CD4-positive, alpha-beta T cell treated with Interleukin-6 at 100 ng/mL for 8 hours (primary cell): ENCODE data around the gene PLAAT1.

Experiments
- DNase-seq: peaks from one replicate; pipeline ENCODE4 v3.0.0-alpha.2; 2020; ENCODE audit warnings: mixed read lengths, low spot score

The PLAAT1 gene

GRCh38 chr3:193253986-193254660 is 13.1 kb downstream of the PLAAT1 start:
- DNase-seq, result no peak

GRCh38 chr3:193261970-193262369 is 20.9 kb downstream of the PLAAT1 start:
- no peak for DNase-seq

- no peak for DNase-seq
Measured at GRCh38 chr3:193262707-193263106, 21.7 kb downstream of the PLAAT1 start.

GRCh38 chr3:193269343-193270028 is 28.5 kb downstream of the PLAAT1 start:
- no peak for DNase-seq

GRCh38 chr3:193270451-193270850 is 29.4 kb downstream of the PLAAT1 start:
- DNase-seq, result no peak

GRCh38 chr3:193271101-193271840 is 30.2 kb downstream of the PLAAT1 start:
- no peak for DNase-seq

GRCh38 chr3:193292386-193292785 is 51.4 kb downstream of the PLAAT1 start:
- no peak for DNase-seq

GRCh38 chr3:193295985-193296384 is 55.0 kb downstream of the PLAAT1 start:
- DNase-seq, result no peak

- no peak for DNase-seq
Measured at GRCh38 chr3:193297421-193297820, 56.4 kb downstream of the PLAAT1 start.

- DNase-seq, result no peak
Measured at GRCh38 chr3:193301433-193301832, 60.4 kb downstream of the PLAAT1 start.

GRCh38 chr3:193305356-193305755 is 64.3 kb downstream of the PLAAT1 start:
- no peak for DNase-seq

- no peak for DNase-seq
Measured at GRCh38 chr3:193310914-193311723, 70.1 kb downstream of the PLAAT1 start.

GRCh38 chr3:193313061-193313958 is 72.3 kb downstream of the PLAAT1 start:
- no peak for DNase-seq

GRCh38 chr3:193314161-193314560 is 73.1 kb downstream of the PLAAT1 start:
- no peak for DNase-seq

GRCh38 chr3:193317682-193318300 is 76.8 kb downstream of the PLAAT1 start:
- DNase-seq, result no peak
